ENCODE results near the gene ADA. TPM values are rescaled to one million over a fixed set of nuclear protein-coding genes. Genes with fewer than 3 reads are reported as not detected.

Gene ADA
- total RNA-seq, 1 donor from 2014 or later = 67.5 TPM

DNA sequence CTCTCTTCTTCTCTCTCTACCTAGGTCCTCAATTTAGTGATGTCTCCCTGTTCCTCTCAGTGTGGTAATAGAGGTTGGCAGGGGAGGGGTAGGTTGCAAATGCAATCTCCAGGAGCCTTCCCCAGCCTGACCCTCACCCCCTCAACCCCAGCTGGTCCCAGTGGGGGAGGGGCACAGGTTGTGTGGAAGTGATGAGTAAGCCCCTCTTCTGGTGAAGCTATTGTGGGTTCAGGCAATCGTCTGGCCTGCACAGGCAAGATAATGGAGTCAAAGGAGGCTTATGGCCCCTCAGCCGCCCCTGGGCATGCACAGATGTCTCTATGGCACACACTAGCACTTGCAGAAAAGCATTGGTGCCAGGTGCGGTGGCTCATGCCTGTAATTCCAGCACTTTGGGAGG, 10.8 kb upstream of the ADA start:
- TF ChIP-seq EZH2 (IDR thresholded peaks at IDR 0.05; ENCODE audit: insufficient read depth, low read length) = no peak
- TF ChIP-seq, protein P1, sequence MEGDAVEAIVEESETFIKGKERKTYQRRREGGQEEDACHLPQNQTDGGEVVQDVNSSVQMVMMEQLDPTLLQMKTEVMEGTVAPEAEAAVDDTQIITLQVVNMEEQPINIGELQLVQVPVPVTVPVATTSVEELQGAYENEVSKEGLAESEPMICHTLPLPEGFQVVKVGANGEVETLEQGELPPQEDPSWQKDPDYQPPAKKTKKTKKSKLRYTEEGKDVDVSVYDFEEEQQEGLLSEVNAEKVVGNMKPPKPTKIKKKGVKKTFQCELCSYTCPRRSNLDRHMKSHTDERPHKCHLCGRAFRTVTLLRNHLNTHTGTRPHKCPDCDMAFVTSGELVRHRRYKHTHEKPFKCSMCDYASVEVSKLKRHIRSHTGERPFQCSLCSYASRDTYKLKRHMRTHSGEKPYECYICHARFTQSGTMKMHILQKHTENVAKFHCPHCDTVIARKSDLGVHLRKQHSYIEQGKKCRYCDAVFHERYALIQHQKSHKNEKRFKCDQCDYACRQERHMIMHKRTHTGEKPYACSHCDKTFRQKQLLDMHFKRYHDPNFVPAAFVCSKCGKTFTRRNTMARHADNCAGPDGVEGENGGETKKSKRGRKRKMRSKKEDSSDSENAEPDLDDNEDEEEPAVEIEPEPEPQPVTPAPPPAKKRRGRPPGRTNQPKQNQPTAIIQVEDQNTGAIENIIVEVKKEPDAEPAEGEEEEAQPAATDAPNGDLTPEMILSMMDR (IDR thresholded peaks at IDR 0.05; ENCODE audit: insufficient read depth, low read depth, low read length) = no peak
- DNase-seq (ENCODE audit: low read depth) (no peak), FAIRE-seq (no peak)
- Mint-ChIP-seq H3K36me3 (ENCODE audit: low read depth, unreplicated experiment) (peaks cover 6% of the 10 kb centered on the region), H3K27me3 (ENCODE audit: low read depth, unreplicated experiment) (peaks cover 6% of the 10 kb centered on the region), H3K4me3 (ENCODE audit: unreplicated experiment) (no peak overlapping the region), H3K27ac (ENCODE audit: unreplicated experiment) (no peak overlapping the region), H3K4me1 (ENCODE audit: low read depth, unreplicated experiment) (peaks cover 3% of the 10 kb centered on the region), H3K9me3 (ENCODE audit: unreplicated experiment) (peaks cover 5% of the 10 kb centered on the region)
- Histone ChIP-seq H4K20me1 (ENCODE audit: insufficient read depth, low read length) (no peaks in the 10 kb centered on the region), H3K4me1 (ENCODE audit: insufficient read depth, low read length) (no peaks in the 10 kb centered on the region), H3K9ac (ENCODE audit: low read length) (no peak overlapping the region), H3K79me2 (ENCODE audit: insufficient read depth, low read length) (no peaks in the 10 kb centered on the region), H3K9me3 (ENCODE audit: insufficient read depth, low read depth, low read length) (peaks cover 4% of the 10 kb centered on the region), H3K4me2 (ENCODE audit: low read length) (no peak overlapping the region), H3K4me3 (ENCODE audit: insufficient read depth, low read depth, low read length) (no peak overlapping the region), H3K27me3 (ENCODE audit: insufficient read depth, low read length) (peaks cover 8% of the 10 kb centered on the region), H3K27ac (ENCODE audit: low read depth, low read length) (no peak overlapping the region), H3K36me3 (ENCODE audit: insufficient read depth, low read length) (no peaks in the 10 kb centered on the region), H2AFZ (ENCODE audit: low read depth, low read length) (no peak overlapping the region)

DNA sequence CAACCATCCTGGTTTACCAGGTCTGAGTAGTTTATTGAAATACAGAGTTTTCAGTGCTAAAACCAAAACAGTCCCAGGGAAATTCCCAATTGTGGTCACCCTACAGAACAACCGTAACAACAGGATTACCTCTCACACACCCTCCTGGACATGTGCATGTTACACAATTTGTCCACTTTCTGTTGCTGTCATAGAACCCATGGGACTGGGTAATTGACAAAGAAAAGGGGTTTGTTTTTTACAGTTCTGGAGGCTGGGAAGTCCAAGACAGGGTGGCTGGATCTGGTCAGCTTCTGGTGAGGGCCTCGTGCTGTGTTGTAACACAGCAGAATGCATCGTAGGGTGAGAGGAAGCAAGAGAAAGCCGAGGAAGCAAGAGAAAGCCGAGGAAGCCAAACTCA, 9.1 kb upstream of the ADA start:
- H3K9me3 Mint-ChIP-seq (ENCODE audit: unreplicated experiment) = peaks cover 5% of the 10 kb centered on the region
- no peak overlapping the region for H3K27ac Mint-ChIP-seq (ENCODE audit: unreplicated experiment)
- Histone ChIP-seq H3K27me3 (ENCODE audit: insufficient read depth, low read length) (peaks cover 7% of the 10 kb centered on the region), H3K9me3 (ENCODE audit: insufficient read depth, low read depth, low read length) (peaks cover 4% of the 10 kb centered on the region), H3K9ac (ENCODE audit: low read length) (no peak overlapping the region), H3K4me2 (ENCODE audit: low read length) (no peak overlapping the region), H2AFZ (ENCODE audit: low read depth, low read length) (peak overlapping the region; percentile 10), H3K36me3 (ENCODE audit: insufficient read depth, low read length) (no peaks in the 10 kb centered on the region), H3K79me2 (ENCODE audit: insufficient read depth, low read length) (no peaks in the 10 kb centered on the region), H4K20me1 (ENCODE audit: insufficient read depth, low read length) (no peaks in the 10 kb centered on the region), H3K27ac (ENCODE audit: low read depth, low read length) (no peak overlapping the region), H3K4me1 (ENCODE audit: insufficient read depth, low read length) (no peaks in the 10 kb centered on the region), H3K4me3 (ENCODE audit: insufficient read depth, low read depth, low read length) (no peak overlapping the region)
- no peak for TF ChIP-seq EZH2 (IDR thresholded peaks at IDR 0.05; ENCODE audit: insufficient read depth, low read length)
- TF ChIP-seq, protein P1 (IDR thresholded peaks at IDR 0.05; ENCODE audit: insufficient read depth, low read depth, low read length) = no peak
- DNase-seq (ENCODE audit: low read depth) (no peak), FAIRE-seq (no peak)
- peaks cover 3% of the 10 kb centered on the region for H3K4me1 Mint-ChIP-seq (ENCODE audit: low read depth, unreplicated experiment)
- H3K27me3 Mint-ChIP-seq (ENCODE audit: low read depth, unreplicated experiment) = peaks cover 12% of the 10 kb centered on the region
- H3K4me3 Mint-ChIP-seq (ENCODE audit: unreplicated experiment) = no peak overlapping the region
- peaks cover 6% of the 10 kb centered on the region for H3K36me3 Mint-ChIP-seq (ENCODE audit: low read depth, unreplicated experiment)

DNA sequence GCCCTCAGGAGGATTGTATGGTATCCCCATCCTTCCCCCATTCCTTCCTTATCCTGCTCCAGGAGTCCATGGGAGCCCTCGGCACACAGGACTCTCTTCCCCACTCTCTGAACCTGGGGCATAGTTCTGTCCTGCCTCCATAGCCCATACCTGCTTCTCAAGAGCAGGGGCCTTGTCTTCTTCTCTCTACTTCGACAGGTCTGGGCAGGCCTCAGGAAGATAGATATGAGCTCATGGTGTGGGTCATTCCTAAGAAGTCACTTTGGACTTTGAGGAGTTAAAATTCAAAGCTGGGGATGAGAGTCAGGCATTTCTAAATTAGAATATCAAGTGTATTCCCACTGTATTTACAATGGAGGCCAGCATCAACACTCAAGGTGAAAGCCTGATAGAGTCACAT, 8.4 kb upstream of the ADA start:
- Histone ChIP-seq H3K4me1 (ENCODE audit: insufficient read depth, low read length) (no peaks in the 10 kb centered on the region), H3K27ac (ENCODE audit: low read depth, low read length) (no peak overlapping the region), H3K27me3 (ENCODE audit: insufficient read depth, low read length) (peaks cover 13% of the 10 kb centered on the region), H3K4me3 (ENCODE audit: insufficient read depth, low read depth, low read length) (no peak overlapping the region), H3K79me2 (ENCODE audit: insufficient read depth, low read length) (no peaks in the 10 kb centered on the region), H3K9me3 (ENCODE audit: insufficient read depth, low read depth, low read length) (peaks cover 4% of the 10 kb centered on the region), H3K4me2 (ENCODE audit: low read length) (no peak overlapping the region), H3K36me3 (ENCODE audit: insufficient read depth, low read length) (no peaks in the 10 kb centered on the region), H2AFZ (ENCODE audit: low read depth, low read length) (no peak overlapping the region), H3K9ac (ENCODE audit: low read length) (no peak overlapping the region), H4K20me1 (ENCODE audit: insufficient read depth, low read length) (no peaks in the 10 kb centered on the region)
- Mint-ChIP-seq H3K4me1 (ENCODE audit: low read depth, unreplicated experiment) (peaks cover 3% of the 10 kb centered on the region), H3K36me3 (ENCODE audit: low read depth, unreplicated experiment) (peaks cover 6% of the 10 kb centered on the region), H3K4me3 (ENCODE audit: unreplicated experiment) (no peak overlapping the region), H3K27ac (ENCODE audit: unreplicated experiment) (no peak overlapping the region), H3K27me3 (ENCODE audit: low read depth, unreplicated experiment) (peaks cover 15% of the 10 kb centered on the region), H3K9me3 (ENCODE audit: unreplicated experiment) (peaks cover 5% of the 10 kb centered on the region)
- DNase-seq (ENCODE audit: low read depth) (no peak), FAIRE-seq (no peak)
- TF ChIP-seq, protein P1 (IDR thresholded peaks at IDR 0.05; ENCODE audit: insufficient read depth, low read depth, low read length) = no peak
- TF ChIP-seq EZH2 (IDR thresholded peaks at IDR 0.05; ENCODE audit: insufficient read depth, low read length) = no peak
